NCI-H1417 (cell line): ENCODE data around the gene RGS3.

Source experiments
- DNase-seq, 3 experiments: peaks; one replicate each; lab custom pipeline; 2025; lab: John Stamatoyannopoulos, UW

RGS3 gene

DNA sequence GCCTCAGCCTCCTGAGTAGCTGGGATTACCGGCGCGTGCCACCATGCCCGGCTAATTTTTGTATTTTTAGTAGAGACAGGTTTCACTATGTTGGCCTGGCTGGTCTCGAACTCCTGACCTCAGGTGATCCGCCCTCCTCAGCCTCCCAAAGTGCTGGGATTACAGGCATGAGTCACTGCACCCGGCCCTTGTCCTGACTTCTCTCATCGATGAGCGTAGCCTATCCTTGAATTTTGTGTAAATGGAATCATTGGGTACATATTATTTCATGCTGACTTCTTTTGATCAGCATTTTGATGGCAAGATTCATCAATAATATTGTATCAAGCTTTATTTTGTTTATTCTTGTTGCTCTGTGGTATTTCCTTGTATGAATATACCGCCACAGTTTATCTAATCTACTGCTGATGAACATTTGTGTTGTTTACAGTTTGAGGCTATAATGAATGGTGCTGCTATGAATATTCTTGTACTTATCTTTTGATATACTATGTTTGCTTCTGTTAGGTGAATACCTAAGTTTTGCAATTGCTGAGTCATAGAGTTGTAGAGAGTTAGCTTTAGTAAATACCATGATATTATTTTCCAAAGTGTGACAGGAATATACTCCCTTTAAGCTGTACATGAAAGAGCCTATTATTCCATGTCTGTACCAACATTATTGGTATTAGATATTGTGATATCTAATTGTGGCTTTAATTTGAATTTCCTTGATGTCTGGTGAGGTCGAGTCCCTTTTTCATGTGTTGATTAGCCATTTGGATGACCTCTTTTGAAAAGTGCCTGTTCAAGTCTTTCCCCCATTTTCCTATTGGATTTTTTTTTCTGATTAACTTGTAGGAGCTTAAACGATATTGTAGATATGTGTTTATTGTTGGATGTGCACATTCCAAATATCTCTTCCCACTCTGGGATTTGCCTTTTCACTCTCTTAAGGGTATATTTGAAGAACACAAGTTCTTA, 107.5 kb downstream of the RGS3 start:
- no peak for DNase-seq

DNA sequence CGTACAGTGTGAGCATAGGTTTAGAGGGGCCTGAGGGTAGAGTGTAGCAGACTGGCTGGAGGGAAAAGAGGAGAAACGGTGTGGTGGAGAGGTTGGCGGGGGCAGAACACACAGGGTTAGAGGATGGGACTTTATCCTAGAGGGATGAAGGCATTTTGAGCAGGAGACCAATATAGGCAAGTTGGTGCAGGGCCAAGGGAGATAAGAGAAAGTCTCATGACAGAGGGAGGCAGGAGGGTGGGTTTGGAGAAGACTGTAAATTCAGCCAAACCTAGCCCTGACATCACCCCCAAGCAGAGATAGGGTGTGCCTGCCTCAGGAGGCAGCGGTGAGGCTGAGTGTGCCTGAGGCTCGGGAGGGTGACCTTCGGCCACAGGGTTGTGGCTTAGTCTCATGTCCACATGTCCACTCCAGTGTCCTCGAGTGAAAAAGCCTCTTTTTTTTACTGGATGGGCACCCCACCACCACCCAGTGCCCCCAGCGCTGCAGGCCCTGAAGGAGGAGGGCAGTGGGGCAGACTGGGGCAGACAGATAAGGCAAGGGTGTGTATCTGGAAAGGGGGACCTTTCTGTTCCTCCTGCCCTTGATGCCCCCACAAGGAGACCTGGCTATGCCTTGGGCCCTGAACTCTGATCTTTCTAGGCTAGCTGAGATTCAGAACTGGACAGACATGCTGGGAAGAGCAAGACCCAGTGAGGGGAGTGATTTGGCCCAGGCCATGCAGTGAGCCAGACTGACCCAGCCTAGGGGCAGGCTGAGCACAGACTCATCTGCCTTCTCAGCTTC, 108.7 kb downstream of the RGS3 start:
- DNase-seq: no peak

DNA sequence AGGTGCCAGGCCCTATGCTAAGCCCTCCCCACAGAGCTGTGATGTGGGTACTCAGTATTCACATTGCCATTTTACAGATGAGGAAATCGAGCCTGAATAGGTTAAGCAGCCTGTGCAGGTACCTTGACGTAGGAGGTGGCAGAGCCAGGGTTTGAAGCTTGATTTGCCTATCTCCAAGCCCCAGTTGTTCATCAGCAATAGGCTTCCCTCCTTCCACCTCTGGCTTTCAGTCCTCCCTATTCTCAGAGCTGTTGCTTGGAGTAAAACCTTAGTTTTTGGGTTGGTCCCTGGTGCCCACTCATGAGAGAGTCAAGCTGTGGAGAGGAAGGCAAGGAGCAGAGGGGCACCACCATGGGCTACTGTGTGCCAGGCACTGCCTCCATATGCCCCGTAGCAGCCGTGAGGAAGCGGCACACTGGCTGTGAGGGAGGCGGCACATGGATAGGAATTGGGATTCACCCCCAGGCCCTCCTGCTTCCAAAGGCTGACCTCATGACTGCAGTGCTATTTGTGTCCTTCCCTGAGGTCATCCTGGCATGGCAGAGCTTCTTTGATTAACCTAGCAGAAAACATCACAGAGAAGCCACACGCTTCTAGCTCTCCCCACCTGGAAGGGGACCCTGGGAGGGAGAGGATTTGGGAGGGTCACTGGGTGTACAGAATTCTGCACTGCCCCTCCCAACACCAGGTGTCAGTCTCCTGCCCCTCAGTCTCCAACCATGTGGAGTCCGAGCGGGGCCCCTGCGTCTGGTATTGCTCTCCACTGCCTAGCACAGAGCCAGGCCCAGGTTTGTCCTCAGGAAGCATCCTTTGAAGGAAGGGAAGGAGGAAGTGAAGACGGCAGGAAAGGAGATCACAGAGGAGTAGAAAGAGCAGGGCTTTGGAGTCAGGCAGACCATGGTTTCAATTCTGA, 109.8 kb downstream of the RGS3 start:
- no peak for DNase-seq

DNA sequence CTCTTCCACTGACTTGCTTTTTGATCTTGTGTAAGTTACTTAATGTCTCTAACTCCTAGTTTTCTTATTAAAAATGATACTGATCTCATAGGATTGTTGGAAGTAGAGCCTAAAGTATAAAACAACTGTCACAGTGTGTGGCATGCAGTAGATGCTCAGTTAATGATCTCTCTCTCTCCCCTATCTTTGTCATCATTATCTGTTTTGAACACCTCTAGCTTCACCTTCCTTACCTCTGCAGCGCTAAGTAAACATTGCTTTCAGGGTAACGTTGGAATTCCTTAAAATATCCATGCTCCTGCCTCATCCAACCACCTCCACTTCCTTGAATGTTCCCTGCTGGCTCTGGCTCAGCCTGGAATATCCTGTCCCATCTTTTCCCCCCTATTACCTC, 110.4 kb downstream of the RGS3 start:
- no peak for DNase-seq

DNA sequence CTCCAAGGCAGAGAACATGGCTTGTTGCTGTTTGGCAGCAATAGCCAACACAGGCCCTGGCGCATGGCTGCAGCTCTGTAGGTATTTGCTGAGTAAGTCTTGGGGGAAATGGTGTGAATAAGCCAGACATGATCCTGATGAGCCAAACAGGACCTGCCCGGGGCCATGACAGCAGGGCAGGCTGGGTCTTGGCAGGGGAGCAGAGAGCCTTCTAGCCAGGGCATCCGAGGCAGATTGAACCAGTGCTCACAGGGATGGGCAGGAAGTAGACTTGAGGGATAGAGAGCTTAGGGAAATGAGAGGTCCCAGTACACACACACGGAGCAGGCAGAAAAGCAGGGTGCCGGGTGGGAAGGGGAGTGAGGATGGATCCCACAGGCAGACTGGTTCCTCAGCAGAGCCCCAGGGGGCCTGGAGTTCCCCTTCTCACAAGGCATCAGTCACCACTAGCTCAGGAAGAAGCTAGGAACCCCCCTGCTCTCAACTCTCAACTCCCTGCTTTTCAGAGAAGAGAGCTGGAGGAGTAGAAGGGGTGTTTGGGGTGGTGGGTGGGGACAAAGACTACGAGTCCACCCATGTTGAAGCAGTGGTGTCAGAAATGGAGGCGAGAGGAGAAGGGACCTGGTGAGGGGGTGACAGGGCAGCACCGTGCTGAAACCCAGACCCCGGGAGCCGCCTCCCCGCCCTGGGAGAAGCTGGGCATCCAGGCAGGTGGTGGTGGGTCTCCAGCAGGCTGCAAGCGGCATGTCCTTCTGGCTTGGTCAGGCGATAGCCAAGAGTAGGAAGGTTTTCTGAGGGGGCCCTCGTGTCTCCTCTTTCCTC, 111.1 kb downstream of the RGS3 start:
- DNase-seq: no peak

DNA sequence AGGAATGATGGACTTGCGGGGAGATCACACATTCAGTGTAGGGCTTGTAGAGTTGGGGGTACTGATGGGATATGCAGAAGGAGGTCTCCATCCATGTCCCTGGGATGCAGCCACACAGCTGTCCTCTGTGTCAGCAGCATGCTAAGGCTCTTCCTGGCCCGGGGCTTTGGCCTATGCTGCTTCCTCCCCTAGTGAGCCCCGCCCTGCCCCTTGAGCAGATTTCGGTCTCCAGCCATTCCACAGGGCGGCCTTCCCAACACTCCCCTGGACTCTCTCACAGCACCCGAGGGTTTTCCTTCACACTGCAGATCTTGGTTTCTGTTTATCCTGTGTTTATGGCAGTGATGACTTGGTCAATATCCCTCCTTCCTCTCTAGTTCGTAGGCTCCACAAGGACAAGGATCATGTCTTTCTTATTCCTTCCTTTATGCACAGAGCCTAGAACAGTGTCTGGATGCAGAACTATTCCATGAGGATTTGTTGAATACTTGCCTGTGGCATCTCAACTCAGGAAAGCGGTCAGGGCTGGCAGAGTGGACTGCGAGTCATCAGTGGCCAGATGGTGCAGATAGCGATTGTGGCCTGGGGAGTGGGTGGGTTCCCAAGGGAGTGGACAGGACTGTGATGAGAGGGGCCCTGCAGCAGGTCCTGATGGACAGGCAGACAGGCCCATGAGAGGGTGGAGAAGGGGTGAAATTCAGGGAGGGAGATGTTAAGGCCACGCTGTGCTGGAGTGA, 114.2 kb downstream of the RGS3 start:
- DNase-seq: no peak

DNA sequence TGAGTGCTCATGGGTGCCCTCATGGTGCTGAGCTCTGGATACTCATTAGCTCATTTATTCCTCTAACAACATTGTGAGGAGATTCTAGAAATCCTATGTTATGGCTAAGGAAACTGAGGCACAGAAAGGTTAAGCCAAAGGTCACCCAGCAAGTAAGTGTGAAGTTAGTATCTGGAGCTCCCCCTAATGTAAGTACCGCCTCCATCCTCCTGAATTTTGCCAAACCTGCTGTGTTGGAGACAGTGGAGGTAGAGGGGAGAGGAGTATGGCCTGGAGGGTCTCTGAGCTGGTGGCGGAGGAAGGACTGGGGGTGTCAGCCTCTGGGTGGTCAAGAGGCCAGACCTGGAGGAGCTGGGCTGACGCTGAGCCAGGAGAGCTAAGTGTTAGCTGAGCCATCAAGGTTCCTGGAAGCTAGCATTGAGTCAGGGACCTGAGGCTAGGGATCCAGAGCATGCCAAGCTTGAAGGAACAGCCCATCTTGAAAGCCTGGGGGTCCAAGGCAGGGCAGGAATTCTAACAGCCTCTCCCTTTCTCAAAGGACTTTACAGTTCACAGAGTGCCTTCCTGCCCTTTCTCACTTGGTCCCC, 114.8 kb downstream of the RGS3 start:
- no peak for DNase-seq

DNA sequence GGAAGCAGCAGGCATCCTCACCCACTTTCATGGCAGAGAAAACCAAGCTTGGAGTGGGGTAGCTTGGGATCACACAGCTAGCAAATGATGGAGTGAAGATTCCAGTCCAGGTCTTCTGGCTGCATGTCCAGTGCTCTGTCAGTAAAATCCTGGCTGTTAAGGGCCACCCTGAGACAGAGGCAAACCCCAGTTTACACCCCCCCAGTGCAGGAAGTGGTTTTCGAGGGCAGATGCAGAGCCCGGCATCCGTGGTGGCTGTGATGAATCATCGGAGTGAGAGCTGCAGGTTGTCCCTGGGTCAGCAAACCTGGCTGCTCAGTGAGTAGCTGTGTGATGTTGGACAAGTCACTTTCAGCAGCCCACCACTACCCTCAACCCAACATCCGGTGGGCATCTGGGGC, 115.4 kb downstream of the RGS3 start:
- no peak for DNase-seq

DNA sequence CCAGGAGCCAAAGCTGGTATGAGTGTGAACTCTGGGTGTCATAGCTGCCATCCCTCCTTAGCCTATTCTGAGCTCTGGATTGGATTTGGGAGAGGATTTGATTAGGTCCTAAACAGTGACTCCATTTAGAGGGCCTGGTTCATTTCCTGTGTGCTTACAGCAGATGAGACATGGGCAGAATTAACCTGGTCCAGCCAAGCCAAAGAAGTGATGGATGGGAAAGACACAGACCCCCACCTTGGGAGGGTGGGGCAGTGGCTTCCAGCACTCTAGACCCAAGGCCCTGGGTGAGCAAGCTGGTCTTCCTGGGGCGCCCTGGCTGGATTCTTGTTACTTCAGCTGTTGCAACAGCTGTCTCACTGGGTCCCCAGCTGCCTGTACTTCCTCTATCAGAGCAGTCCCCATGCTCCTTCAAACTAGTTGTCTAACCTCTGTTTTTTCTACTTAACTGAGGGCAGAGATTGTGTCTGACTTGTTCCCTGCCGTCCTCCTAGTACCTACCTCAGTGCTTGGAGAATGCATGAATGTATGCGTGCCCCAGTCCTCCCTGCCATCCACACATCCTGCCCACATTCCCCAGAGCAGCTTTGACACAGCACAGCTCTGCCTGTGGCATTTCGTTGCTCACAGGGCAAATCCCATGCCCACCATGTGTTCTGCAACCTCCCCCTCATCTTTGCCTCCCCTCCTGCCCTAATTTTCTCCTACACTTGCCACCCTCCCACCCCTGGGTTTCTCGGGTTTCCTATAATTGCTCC, 115.9 kb downstream of the RGS3 start:
- DNase-seq: peak in 1 of 3 experiments; percentile 22

DNA sequence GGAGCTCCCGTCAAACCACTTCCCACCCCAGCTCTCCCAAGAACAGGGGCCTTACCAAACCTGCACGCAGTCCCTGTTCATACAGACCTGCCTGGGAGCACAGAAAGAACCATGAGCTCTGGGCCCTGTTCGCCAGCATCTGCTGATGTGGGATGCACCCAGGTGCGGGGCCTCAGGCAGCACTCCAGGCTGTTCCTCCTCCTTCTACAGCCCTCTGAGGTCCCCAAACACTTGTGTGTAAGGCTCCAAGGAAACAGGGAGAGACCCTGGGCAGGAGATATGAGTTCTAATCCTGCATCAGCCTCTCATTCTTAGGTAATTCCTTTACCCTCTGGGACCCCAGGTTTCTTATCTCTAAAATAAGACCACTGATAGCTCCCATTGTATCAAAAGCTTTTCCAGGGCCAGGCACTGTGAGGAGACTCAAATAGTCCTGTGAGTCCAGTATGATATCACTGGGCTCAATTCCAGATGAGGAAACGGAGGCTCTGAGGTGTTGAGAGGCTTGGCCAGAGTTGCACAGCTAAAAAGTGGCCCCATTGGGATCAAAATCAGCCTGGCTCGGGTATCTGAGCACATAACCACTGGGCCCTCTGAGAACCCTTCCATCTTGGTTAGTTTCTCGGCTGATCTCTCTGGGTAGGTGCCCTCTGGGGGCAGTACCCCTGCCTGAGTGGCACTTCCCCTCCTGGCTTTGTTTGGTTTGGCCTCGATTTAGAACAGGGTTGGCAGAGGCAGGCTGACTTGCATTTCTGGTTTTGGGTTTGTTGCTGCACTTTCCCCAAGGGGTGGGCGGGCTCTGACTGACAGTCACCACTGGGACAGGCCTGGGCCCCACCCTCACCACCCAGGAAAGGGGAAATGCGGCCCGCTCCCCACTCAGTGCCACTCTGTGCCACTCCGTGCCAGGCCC, 116.8 kb downstream of the RGS3 start:
- DNase-seq: no peak

DNA sequence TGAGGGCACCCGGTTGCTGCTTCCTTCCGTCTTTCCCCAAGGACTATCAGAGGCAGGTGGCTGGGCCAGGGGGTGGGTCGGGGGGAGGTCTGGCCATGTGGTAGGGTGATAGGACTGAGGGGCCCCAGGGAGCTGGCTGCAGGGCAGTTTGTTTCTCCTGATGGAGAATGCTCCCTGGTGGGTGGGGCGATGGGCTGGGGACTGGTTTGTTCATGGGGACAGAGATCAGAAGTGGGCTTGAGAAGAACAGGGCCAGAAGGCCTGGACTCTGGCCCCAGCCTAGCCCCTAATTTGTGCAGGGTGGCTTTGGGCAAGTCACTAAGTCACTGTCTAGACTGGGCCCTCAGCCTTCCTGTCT, 117.4 kb downstream of the RGS3 start:
- DNase-seq: no peak

DNA sequence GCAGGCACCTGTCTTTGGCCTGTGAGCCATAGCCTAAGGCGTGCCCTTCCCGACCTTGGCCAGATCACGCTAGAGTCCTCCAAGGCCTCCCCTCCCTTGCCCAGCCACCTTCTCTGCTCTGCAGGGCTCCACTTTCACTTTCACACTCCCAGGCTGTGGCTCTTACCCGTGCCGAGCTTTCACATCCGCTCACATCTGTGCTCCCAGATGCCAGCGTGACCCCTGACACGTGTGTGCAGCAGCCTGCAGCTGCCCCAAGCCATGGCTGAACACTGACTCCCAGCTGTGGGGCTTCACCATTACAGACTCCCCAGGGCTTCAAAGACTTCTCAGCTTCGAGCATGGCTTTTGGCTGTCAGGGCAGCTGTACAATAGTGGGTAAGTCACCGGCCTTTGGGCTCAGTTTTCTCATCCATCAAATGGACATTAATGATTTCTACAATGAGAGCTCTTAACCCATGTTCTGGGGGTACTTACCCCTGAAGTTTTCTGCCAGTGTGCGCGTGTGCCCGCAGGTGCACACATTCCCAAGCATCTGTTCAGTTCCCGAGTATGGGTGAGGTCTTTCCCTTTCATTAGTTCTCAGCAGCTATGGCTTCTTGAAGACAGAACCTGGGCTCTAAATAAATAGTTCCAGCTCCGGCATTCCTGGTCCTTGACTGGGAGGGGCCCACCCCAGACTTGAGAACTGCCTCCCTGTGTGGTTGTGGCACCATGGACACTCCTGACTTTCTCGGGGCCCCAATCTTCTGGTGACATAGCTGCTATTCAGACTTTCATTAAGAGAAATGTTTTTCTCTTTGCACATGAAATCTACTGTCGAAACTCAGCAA, 118.6 kb downstream of the RGS3 start:
- no peak for DNase-seq

DNA sequence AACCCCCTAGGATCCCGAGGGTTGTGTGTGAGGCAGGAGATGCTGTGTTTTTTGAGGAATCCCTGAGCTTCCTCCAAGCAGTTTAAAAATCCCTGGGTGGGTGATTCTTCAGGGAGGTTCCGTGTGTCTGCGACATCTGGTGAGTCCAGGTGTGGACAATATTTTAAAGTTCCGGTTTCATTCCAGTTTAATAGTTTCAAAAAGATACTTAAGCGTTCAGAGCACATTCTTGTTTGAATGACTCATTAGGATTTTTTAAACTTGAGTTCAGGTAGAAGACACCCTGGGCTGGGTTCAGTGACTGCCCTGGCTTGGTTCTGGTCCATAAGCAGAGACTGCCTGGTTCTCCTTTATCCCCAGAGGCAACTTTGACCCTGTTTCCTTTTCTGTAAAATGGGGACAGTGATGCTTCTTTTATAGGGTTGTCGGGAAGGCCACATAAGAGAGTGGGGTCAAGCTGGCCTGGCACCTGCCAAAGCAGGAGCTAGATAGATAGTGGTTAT, 119.2 kb downstream of the RGS3 start:
- no peak for DNase-seq

DNA sequence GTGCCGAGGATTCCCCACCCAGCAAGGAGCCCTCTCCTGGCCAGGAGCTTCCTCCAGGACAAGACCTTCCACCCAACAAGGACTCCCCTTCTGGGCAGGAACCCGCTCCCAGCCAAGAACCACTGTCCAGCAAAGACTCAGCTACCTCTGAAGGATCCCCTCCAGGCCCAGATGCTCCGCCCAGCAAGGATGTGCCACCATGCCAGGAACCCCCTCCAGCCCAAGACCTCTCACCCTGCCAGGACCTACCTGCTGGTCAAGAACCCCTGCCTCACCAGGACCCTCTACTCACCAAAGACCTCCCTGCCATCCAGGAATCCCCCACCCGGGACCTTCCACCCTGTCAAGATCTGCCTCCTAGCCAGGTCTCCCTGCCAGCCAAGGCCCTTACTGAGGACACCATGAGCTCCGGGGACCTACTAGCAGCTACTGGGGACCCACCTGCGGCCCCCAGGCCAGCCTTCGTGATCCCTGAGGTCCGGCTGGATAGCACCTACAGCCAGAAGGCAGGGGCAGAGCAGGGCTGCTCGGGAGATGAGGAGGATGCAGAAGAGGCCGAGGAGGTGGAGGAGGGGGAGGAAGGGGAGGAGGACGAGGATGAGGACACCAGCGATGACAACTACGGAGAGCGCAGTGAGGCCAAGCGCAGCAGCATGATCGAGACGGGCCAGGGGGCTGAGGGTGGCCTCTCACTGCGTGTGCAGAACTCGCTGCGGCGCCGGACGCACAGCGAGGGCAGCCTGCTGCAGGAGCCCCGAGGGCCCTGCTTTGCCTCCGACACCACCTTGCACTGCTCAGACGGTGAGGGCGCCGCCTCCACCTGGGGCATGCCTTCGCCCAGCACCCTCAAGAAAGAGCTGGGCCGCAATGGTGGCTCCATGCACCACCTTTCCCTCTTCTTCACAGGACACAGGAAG, 120.2 kb downstream of the RGS3 start:
- no peak for DNase-seq

DNA sequence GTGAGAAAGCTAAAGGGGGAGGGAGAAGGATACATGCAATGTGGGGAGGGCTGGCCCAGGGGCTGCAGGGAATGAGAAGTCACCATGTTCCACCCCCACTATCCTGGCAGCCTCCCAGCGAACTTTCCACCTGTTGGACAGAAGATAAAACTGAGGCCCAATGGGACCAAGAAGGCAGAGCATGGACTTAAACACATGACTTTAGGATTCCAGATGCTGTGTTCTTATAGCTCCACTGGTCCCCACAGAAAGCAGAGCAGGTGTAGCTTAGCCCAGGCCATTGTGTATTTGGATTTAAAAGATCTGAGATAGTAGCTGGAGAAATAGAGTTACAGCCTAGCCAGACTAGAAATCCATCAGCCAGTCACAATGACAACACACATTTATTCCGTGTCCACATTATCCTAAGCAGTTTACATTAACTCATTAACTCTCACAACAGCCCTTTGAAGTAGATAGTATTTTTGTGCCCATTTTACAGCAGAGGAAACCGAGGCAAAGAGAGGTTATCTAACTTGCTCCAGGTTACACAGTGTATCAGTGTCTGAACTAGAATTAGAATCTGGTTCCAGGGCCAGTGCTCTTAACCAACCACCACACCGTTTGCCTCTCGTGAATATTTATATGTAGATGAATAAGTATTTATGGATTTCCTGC, 121.0 kb downstream of the RGS3 start:
- DNase-seq: no peak

DNA sequence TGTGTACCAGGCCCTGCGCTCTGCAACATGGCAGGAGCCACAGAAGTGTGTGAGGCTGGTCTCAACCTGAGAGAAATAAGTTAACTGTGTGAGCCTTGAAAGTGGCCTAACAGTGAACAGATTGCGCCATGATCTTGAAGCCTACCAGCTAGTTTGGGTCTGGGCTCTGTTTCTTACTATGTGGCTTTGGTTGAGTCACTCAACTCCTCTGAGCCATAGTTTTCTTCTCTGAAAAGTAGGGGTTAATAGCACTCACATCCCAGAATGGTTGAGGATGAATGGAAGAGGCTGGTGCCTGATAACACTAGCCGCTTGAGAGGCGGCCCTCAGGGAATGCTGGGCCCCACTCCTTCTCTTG, 121.5 kb downstream of the RGS3 start:
- DNase-seq: no peak
